HG03066 (cell line): Measurements from ENCODE around the gene KRTAP22-1.

Experiments
- ATAC-seq: cut with Tn5 transposase; IDR thresholded peaks from one replicate; pipeline ENCODE4 v1.9.1; 2021; ENCODE audit warnings: low read depth; ENCODE audit not compliant: unreplicated experiment

KRTAP22-1 gene

GRCh38 chr21:30600787-30601186 is at the start of gene KRTAP22-1:
Gene KRTAP22-1 (plus strand): TSS chr21:30601087.
- ATAC-seq, result no peak

GRCh38 chr21:30552782-30553181 is 48.1 kb upstream of the KRTAP22-1 start:
- no peak for ATAC-seq

GRCh38 chr21:30555095-30555494 is 45.8 kb upstream of the KRTAP22-1 start:
- no peak for ATAC-seq

- ATAC-seq, result no peak
Observed at GRCh38 chr21:30561264-30561895, 39.5 kb upstream of the KRTAP22-1 start, which contains the start of gene KRTAP19-7. Gene KRTAP19-7 (minus strand): TSS chr21:30561314. CDS start chr21:30561289, 25 bp downstream.

- ATAC-seq, result no peak
Observed at GRCh38 chr21:30561957-30562356, 38.9 kb upstream of the KRTAP22-1 start.

GRCh38 chr21:30563072-30563471 is 37.8 kb upstream of the KRTAP22-1 start:
- ATAC-seq, result no peak

GRCh38 chr21:30563630-30564029 is 37.3 kb upstream of the KRTAP22-1 start:
- ATAC-seq, result no peak

GRCh38 chr21:30567617-30568016 is 33.3 kb upstream of the KRTAP22-1 start:
- no peak for ATAC-seq

- ATAC-seq, result no peak
Observed at GRCh38 chr21:30577766-30578165, 23.1 kb upstream of the KRTAP22-1 start.

GRCh38 chr21:30579346-30579745 is 21.5 kb upstream of the KRTAP22-1 start:
- ATAC-seq, result no peak

- no peak for ATAC-seq
Observed at GRCh38 chr21:30580132-30580531, 20.8 kb upstream of the KRTAP22-1 start.

- ATAC-seq, result no peak
Observed at GRCh38 chr21:30582870-30583269, 18.0 kb upstream of the KRTAP22-1 start.

GRCh38 chr21:30590297-30590696 is 10.6 kb upstream of the KRTAP22-1 start, which contains the start of gene KRTAP22-2:
Gene KRTAP22-2 (minus strand): TSS chr21:30590397.
- no peak for ATAC-seq

GRCh38 chr21:30592140-30592539 is 8.7 kb upstream of the KRTAP22-1 start, which contains the start of gene KRTAP6-3:
Gene KRTAP6-3 (plus strand): TSS chr21:30592440. CDS start chr21:30592446, 6 bp downstream.
- no peak for ATAC-seq

GRCh38 chr21:30598802-30599201 is 2.1 kb upstream of the KRTAP22-1 start, which contains the start of gene KRTAP6-2:
Gene KRTAP6-2 (minus strand): TSS chr21:30598902. CDS start chr21:30598874, 28 bp downstream.
- ATAC-seq, result no peak

- ATAC-seq, result no peak
Observed at GRCh38 chr21:30605968-30606367, 5.1 kb downstream of the KRTAP22-1 start.

GRCh38 chr21:30612132-30612531 is 11.2 kb downstream of the KRTAP22-1 start:
- ATAC-seq, result no peak

GRCh38 chr21:30613836-30614235 is 12.9 kb downstream of the KRTAP22-1 start, which contains the start of gene KRTAP6-1:
Gene KRTAP6-1 (minus strand): TSS chr21:30613930. CDS start chr21:30613904, 26 bp downstream.
- ATAC-seq, result no peak

- ATAC-seq, result no peak
Observed at GRCh38 chr21:30615199-30615598, 14.3 kb downstream of the KRTAP22-1 start.

GRCh38 chr21:30616125-30616524 is 15.2 kb downstream of the KRTAP22-1 start, which contains the start of gene KRTAP20-1:
Gene KRTAP20-1 (plus strand): TSS chr21:30616425. CDS start chr21:30616455, 30 bp downstream.
- no peak for ATAC-seq

- ATAC-seq, result no peak
Observed at GRCh38 chr21:30620080-30620479, 19.2 kb downstream of the KRTAP22-1 start.

GRCh38 chr21:30620522-30620921 is 19.6 kb downstream of the KRTAP22-1 start, which contains the start of gene KRTAP20-4:
Gene KRTAP20-4 (plus strand): TSS chr21:30620627.
- no peak for ATAC-seq
